Lung (tissue), 12 donors: ENCODE data around the gene CCR5. TPM values are rescaled to one million over a fixed set of nuclear protein-coding genes. Genes with fewer than 3 reads are reported as not detected.

Experiments used
- ATAC-seq: fragments of 200-7000 bp; cut with Tn5 transposase; one replicate; pipeline ENCODE4 v1.9.1; 2020; ENCODE audit warnings: moderate number of reproducible peaks; ENCODE audit not compliant: insufficient read depth, low FRiP score
- DNase-seq, 3 donors: peaks; one replicate each; pipeline ENCODE4 v3.0.0-alpha.2; 2013 to 2017
- H3K27ac ChIP-seq, 2 donors: one replicate each; pipeline ENCODE4 v1.5.1; 2013; ENCODE audit warnings: mild to moderate bottlenecking in 2 of 2, moderate library complexity in 2 of 2, control low read depth in 1 of 2, inconsistent platforms in 1 of 2, low read depth in 1 of 2, low read length in 1 of 2
- H3K27me3 ChIP-seq, 3 donors: one replicate each; pipeline ENCODE4 v1.5.1; 2013; ENCODE audit warnings: low read length in 2 of 3; ENCODE audit not compliant: control insufficient read depth in 3 of 3, insufficient read depth in 3 of 3
- H3K36me3 ChIP-seq, 4 donors: one replicate each; pipeline ENCODE4 v1.5.1; 2013; ENCODE audit warnings: low read length in 4 of 4, mild to moderate bottlenecking in 1 of 4, moderate library complexity in 1 of 4; ENCODE audit not compliant: control insufficient read depth in 4 of 4, insufficient read depth in 4 of 4
- H3K4me1 ChIP-seq, 5 donors: one replicate each; pipeline ENCODE4 v1.5.1; 2013; ENCODE audit warnings: low read length in 5 of 5, mild to moderate bottlenecking in 2 of 5, moderate library complexity in 1 of 5; ENCODE audit not compliant: control insufficient read depth in 5 of 5, insufficient read depth in 5 of 5
- H3K4me3 ChIP-seq: one replicate; pipeline ENCODE4 v1.5.1; 2013; ENCODE audit warnings: mild to moderate bottlenecking, control low read depth, moderate library complexity
- H3K9ac ChIP-seq, 2 donors: one replicate each; pipeline ENCODE4 v1.5.1; 2013; ENCODE audit warnings: low read length in 2 of 2, control low read depth in 1 of 2; ENCODE audit not compliant: insufficient read depth in 1 of 2
- H3K9me3 ChIP-seq, 4 donors: one replicate each; pipeline ENCODE4 v1.5.1; 2013; ENCODE audit warnings: low read length in 3 of 4, mild to moderate bottlenecking in 1 of 4, moderate library complexity in 1 of 4; ENCODE audit not compliant: control insufficient read depth in 4 of 4, insufficient read depth in 3 of 4
- WGBS, 2 donors: extraction: QIAGEN DNeasy Blood & Tissue Kit; methylation state at CpG; one replicate each; pipeline ENCODE4 v1.1.7; 2013; 5-methylcytosine and 5-hydroxymethylcytosine counted together
- polyA plus RNA-seq, 2 donors: library from polyadenylated mRNA; stranded (reverse); fragments of 200-250 nt; gene quantifications; one replicate each; pipeline ENCODE4 v1.2.1, GENCODE V29; 2013
- total RNA-seq, 2 donors: library from RNA; depleted of rRNA in 1 of 2; stranded (reverse); fragments of >200 nt in 1 of 2; gene quantifications; one replicate each; pipeline ENCODE4 v1.2.1, GENCODE V29; 2014 to 2021
- TF ChIP-seq, protein P1 (sequence below): IDR thresholded peaks from 2 replicates; pipeline ENCODE4 v1.5.1; 2012; ENCODE audit warnings: mild to moderate bottlenecking; ENCODE audit errors: control extremely low read depth, extremely low read depth
- donor health status: control.
- donor health status: control.
- donor health status: Bipolar disorder and iron deficiency.
- donor health status: healthy.
- donor health status: DM: yes; HTN: yes; CAD: no.

CCR5 gene
- total and polyA plus RNA-seq, 4 donors: 2.2 to 16.6 (median 3.6) TPM

DNA sequence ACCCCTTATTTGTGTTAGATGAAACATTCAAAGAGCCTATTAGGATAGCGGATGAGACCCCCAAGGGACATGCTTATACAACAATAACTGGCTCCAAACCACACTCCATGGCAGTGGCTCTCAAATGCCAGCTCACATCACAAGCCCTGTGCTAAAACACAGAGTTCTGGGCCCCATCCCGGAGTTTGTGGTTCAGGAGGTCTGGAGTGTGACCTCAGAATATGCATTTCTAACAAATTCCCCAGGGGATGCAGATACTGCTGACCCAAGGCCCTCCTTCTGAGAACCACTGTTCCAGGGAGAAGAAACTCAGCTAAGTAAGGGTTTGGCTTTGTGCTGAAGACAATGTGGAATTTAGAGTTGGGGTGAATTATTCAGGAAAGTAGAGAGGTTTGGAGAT lies 39.9 kb downstream of the CCR5 start:
- TF ChIP-seq, protein P1, sequence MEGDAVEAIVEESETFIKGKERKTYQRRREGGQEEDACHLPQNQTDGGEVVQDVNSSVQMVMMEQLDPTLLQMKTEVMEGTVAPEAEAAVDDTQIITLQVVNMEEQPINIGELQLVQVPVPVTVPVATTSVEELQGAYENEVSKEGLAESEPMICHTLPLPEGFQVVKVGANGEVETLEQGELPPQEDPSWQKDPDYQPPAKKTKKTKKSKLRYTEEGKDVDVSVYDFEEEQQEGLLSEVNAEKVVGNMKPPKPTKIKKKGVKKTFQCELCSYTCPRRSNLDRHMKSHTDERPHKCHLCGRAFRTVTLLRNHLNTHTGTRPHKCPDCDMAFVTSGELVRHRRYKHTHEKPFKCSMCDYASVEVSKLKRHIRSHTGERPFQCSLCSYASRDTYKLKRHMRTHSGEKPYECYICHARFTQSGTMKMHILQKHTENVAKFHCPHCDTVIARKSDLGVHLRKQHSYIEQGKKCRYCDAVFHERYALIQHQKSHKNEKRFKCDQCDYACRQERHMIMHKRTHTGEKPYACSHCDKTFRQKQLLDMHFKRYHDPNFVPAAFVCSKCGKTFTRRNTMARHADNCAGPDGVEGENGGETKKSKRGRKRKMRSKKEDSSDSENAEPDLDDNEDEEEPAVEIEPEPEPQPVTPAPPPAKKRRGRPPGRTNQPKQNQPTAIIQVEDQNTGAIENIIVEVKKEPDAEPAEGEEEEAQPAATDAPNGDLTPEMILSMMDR: no peak
- Histone ChIP-seq H3K4me1 (peaks cover 10 to 31% (median 24%) of the 10 kb centered on the region in 5 donors), H3K27ac (peak overlapping the region in 1 of 2 donors; percentile 42), H3K9me3 (no peaks in the 10 kb centered on the region), H3K4me3 (no peak overlapping the region), H3K9ac (no peak overlapping the region), H3K27me3 (no peaks in the 10 kb centered on the region), H3K36me3 (peaks cover 0 to 7% (median 0%) of the 10 kb centered on the region in 4 donors)
- no peak for DNase-seq
- ATAC-seq: no peak
- WGBS, 2 donors: 88 to 91% methylated on average over 2 of the region's 2 CpGs

GRCh38 chr3:46411271-46411670 lies 40.5 kb downstream of the CCR5 start:
- H3K4me3 ChIP-seq: no peak overlapping the region
- no peaks in the 10 kb centered on the region for H3K27me3 ChIP-seq
- peaks cover 0 to 7% (median 0%) of the 10 kb centered on the region in 4 donors for H3K36me3 ChIP-seq
- peaks cover 12 to 28% (median 21%) of the 10 kb centered on the region in 5 donors for H3K4me1 ChIP-seq
- WGBS, 2 donors: 70 to 85% methylated on average over 2 of the region's 2 CpGs
- H3K9ac ChIP-seq: no peak overlapping the region
- no peak for ATAC-seq
- TF ChIP-seq, protein P1: no peak
- H3K9me3 ChIP-seq: no peaks in the 10 kb centered on the region
- no peak for DNase-seq
- no peak overlapping the region for H3K27ac ChIP-seq

GRCh38 chr3:46412786-46413298 lies 42.1 kb downstream of the CCR5 start:
- no peak for ATAC-seq
- Histone ChIP-seq H3K36me3 (peaks cover 0 to 7% (median 0%) of the 10 kb centered on the region in 4 donors), H3K9ac (no peak overlapping the region), H3K4me3 (no peak overlapping the region), H3K4me1 (peaks cover 1 to 22% (median 18%) of the 10 kb centered on the region in 5 donors), H3K9me3 (no peaks in the 10 kb centered on the region), H3K27me3 (no peaks in the 10 kb centered on the region), H3K27ac (peak overlapping the region in 1 of 2 donors; percentile 27)
- DNase-seq: peak in 1 of 3 donors; percentile 40
- WGBS, 2 donors: 30 to 54% methylated on average over 3 of the region's 3 CpGs
- TF ChIP-seq, protein P1: no peak

GRCh38 chr3:46413951-46414350 lies 43.2 kb downstream of the CCR5 start:
- ATAC-seq (no peak), DNase-seq (no peak)
- WGBS, 2 donors: 35 to 54% methylated on average over 5 of the region's 5 CpGs
- H3K27me3 ChIP-seq: no peaks in the 10 kb centered on the region
- H3K4me3 ChIP-seq: no peak overlapping the region
- H3K36me3 ChIP-seq: peaks cover 0 to 7% (median 0%) of the 10 kb centered on the region in 4 donors
- peak overlapping the region in 1 of 2 donors; percentile 35 for H3K27ac ChIP-seq
- peaks cover 0 to 18% (median 15%) of the 10 kb centered on the region in 5 donors for H3K4me1 ChIP-seq
- TF ChIP-seq, protein P1: no peak
- no peaks in the 10 kb centered on the region for H3K9me3 ChIP-seq
- no peak overlapping the region for H3K9ac ChIP-seq
